ENCODE measurements around the gene FLRT3. TPM values are rescaled to one million over a fixed set of nuclear protein-coding genes. Genes with fewer than 3 reads are reported as not detected.

The FLRT3 gene
- total and polyA plus RNA-seq, 9 of the 15 experiments (the other 6 are each of a cell fraction or from before 2014, with no cell fraction given): 0.04 TPM; not detected in 8

GRCh38 chr20:14312001-14312400 is 25.4 kb downstream of the FLRT3 start:
- POLR2A ChIA-PET: no interaction called here
- TF ChIP-seq ZNF282 (CRISPR knock-in tag; IDR thresholded peaks at IDR 0.05): no peak
- no peak for TF ChIP-seq ZNF778 (CRISPR knock-in tag; IDR thresholded peaks at IDR 0.05)
- ATAC-seq (no peak), DNase-seq (ENCODE audit: extremely low read depth in 1 of 4, low spot score in 3 of 4) (no peak), FAIRE-seq (no peak)
- intact Hi-C loops (cut with micrococcal nuclease) (no loop called here), in situ Hi-C loops (cut with MboI) (no loop called here)
- Histone ChIP-seq H3K9me1 (ENCODE audit: control insufficient read depth, insufficient read depth, low read length) (no peaks in the 10 kb centered on the region), H3K9me3 (replicated peaks; ENCODE audit: control insufficient read depth, insufficient read depth, low read depth, low read length) (no peaks in the 10 kb centered on the region), H3K4me1 (replicated peaks in 1 of 2; ENCODE audit: control insufficient read depth in 2 of 2, insufficient read depth in 2 of 2, low read length in 2 of 2) (no peaks in the 10 kb centered on the region), H4K20me1 (replicated peaks; ENCODE audit: control insufficient read depth, insufficient read depth, low read length) (no peaks in the 10 kb centered on the region), H3K79me2 (ENCODE audit: control insufficient read depth, insufficient read depth, low read length) (no peaks in the 10 kb centered on the region), H3K36me3 (ENCODE audit: control insufficient read depth, insufficient read depth, low read length) (no peaks in the 10 kb centered on the region), H3K9ac (ENCODE audit: insufficient read depth in 1 of 2, low read depth in 2 of 2, low read length in 2 of 2) (no peak overlapping the region), H3K4me3 (no peak overlapping the region), H3K4me2 (ENCODE audit: insufficient read depth, low read length) (no peak overlapping the region), H3K27me3 (ENCODE audit: control insufficient read depth in 2 of 2, insufficient read depth in 2 of 2, low read length in 2 of 2) (no peaks in the 10 kb centered on the region), H3K27ac (ENCODE audit: extremely low read depth, low read depth, low read length) (no peak overlapping the region), H2AFZ (ENCODE audit: low read depth, low read length) (no peak overlapping the region)
- BruUV-seq (replicated peaks): no TSS peak
- 25% methylated on average over 2 of the region's 2 CpGs for WGBS (ENCODE audit: insufficient coverage, low coverage, missing lambda C conversion rate)
- CTCF ChIA-PET (ENCODE audit: low intra/inter-chr PET ratio): interaction anchor here (0.6 kb wide), 1 partner anchor 18 kb away, joined by 3 read pairs; no protein-coding TSS in a partner anchor

DNA sequence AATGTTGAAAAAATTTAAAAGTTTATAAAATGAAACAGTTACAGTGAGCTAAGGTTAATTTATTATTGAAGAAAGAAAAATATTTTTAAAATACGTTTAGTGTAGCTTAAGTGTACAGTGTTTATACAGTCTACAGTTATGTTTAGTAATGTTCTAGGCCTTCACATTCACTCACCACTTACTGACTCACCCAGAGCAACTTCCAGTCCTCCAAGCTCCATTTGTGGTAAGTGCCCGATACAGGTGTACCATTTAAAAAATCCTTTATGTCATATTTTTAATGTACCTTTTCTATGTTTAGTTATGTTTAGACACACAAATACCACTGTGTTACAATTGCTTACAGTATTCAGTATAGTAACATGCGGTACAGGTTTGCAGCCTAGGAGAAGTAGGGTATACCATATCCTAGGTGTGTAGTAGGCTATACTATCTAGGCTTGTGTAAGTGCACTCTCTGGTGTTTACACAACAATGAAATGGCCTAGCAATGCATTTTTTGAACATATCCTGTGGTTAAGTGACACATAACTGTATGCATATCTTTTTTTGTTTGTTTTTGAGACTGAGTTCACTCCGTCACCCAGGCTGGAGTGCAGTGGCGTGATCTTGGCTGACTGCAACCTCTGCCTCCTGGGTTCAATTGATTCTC is 26.3 kb downstream of the FLRT3 start:
- Histone ChIP-seq H3K9me1 (ENCODE audit: control insufficient read depth, insufficient read depth, low read length) (no peaks in the 10 kb centered on the region), H3K4me1 (replicated peaks in 1 of 2; ENCODE audit: control insufficient read depth in 2 of 2, insufficient read depth in 2 of 2, low read length in 2 of 2) (no peaks in the 10 kb centered on the region), H4K20me1 (replicated peaks; ENCODE audit: control insufficient read depth, insufficient read depth, low read length) (no peaks in the 10 kb centered on the region), H3K4me2 (ENCODE audit: insufficient read depth, low read length) (no peak overlapping the region), H3K27ac (ENCODE audit: extremely low read depth, low read depth, low read length) (no peak overlapping the region), H3K36me3 (ENCODE audit: control insufficient read depth, insufficient read depth, low read length) (no peaks in the 10 kb centered on the region), H3K27me3 (ENCODE audit: control insufficient read depth in 2 of 2, insufficient read depth in 2 of 2, low read length in 2 of 2) (no peaks in the 10 kb centered on the region), H3K9ac (ENCODE audit: insufficient read depth in 1 of 2, low read depth in 2 of 2, low read length in 2 of 2) (no peak overlapping the region), H2AFZ (ENCODE audit: low read depth, low read length) (no peak overlapping the region), H3K4me3 (no peak overlapping the region), H3K9me3 (replicated peaks; ENCODE audit: control insufficient read depth, insufficient read depth, low read depth, low read length) (no peaks in the 10 kb centered on the region), H3K79me2 (ENCODE audit: control insufficient read depth, insufficient read depth, low read length) (no peaks in the 10 kb centered on the region)
- ChIA-PET CTCF (ENCODE audit: low intra/inter-chr PET ratio) (no interaction called here), POLR2A (no interaction called here)
- in situ Hi-C loops (cut with MboI) (no loop called here), intact Hi-C loops (cut with micrococcal nuclease) (no loop called here)
- TF ChIP-seq ZNF143 (CRISPR knock-in tag; IDR thresholded peaks at IDR 0.05): no peak
- TF ChIP-seq SMAD3 (CRISPR knock-in tag; conservative IDR thresholded peaks at IDR 0.05): no peak
- no peak for TF ChIP-seq NFIC (IDR thresholded peaks at IDR 0.05)
- no peak for TF ChIP-seq MNT (conservative IDR thresholded peaks at IDR 0.05)
- TF ChIP-seq, protein P1, sequence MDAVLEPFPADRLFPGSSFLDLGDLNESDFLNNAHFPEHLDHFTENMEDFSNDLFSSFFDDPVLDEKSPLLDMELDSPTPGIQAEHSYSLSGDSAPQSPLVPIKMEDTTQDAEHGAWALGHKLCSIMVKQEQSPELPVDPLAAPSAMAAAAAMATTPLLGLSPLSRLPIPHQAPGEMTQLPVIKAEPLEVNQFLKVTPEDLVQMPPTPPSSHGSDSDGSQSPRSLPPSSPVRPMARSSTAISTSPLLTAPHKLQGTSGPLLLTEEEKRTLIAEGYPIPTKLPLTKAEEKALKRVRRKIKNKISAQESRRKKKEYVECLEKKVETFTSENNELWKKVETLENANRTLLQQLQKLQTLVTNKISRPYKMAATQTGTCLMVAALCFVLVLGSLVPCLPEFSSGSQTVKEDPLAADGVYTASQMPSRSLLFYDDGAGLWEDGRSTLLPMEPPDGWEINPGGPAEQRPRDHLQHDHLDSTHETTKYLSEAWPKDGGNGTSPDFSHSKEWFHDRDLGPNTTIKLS (IDR thresholded peaks at IDR 0.05; ENCODE audit: borderline replicate concordance, low read depth): no peak
- TF ChIP-seq SIX5 (IDR thresholded peaks at IDR 0.05; ENCODE audit: borderline replicate concordance in 1 of 2, insufficient read depth in 1 of 2, low read depth in 1 of 2, low read length in 2 of 2): no peak
- no peak for TF ChIP-seq HMG20B (CRISPR knock-in tag; IDR thresholded peaks at IDR 0.05)
- TF ChIP-seq POLR2H (tag; IDR thresholded peaks at IDR 0.05; ENCODE audit: low read depth): no peak
- FAIRE-seq (no peak), DNase-seq (ENCODE audit: extremely low read depth in 1 of 4, low spot score in 3 of 4) (no peak), ATAC-seq (no peak)
- no TSS peak for BruUV-seq (replicated peaks)
- WGBS (ENCODE audit: insufficient coverage, low coverage, missing lambda C conversion rate): 4% methylated on average over 5 of the region's 5 CpGs
